DMS114 treated with DMSO at 0.1 percent for 48 hours (cell line): ENCODE measurements around the gene EXOC3L1.

ENCODE experiments used
- DNase-seq: peaks from one replicate; lab custom pipeline; 2025; ENCODE audit not compliant: unreplicated experiment; lab: John Stamatoyannopoulos, UW

EXOC3L1 gene

GRCh38 chr16:67216612-67217490, 26.9 kb upstream of the EXOC3L1 start:
- DNase-seq: no peak

DNA sequence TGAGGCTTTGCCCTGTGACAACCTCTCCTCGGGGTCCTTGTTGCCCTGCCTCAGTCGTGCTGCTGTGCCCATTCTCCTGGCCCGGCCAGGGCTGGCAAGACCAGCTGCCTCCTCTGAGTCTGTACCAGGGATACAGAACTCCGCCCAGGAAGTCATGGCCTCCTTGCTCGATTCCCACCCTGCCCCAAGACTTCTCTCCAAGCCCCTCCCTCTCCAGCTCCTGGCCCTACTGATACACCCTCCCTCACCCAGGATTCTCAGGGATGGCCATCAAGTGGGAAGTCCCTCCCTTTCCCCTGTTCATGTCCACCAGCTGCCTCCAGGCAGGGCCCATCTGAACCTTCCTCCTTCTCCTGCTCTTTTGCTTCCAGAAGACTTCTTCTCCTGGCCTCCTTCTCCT, 25.8 kb upstream of the EXOC3L1 start:
- DNase-seq: no peak

GRCh38 chr16:67213197-67214019, 23.5 kb upstream of the EXOC3L1 start:
- no peak for DNase-seq

DNA sequence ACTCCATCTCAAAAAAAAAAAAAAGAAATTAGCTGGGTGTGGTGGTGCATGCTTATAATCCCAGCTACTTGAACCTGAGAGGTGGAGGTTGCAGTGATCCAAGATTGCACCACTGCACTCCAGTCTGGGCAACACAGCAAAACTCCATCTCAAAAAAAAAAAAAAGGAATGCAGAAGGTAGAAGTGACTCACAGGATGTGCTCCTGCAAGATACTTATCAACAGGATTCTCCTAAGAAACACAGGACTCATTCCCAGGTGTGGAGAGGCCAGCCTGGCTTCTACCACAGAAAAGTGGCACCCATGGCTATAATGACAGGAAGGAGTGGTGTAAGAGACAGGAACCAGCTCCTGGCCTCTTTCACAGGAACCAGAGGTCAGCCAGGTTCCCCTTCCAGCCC, 22.8 kb upstream of the EXOC3L1 start:
- DNase-seq: no peak

DNA sequence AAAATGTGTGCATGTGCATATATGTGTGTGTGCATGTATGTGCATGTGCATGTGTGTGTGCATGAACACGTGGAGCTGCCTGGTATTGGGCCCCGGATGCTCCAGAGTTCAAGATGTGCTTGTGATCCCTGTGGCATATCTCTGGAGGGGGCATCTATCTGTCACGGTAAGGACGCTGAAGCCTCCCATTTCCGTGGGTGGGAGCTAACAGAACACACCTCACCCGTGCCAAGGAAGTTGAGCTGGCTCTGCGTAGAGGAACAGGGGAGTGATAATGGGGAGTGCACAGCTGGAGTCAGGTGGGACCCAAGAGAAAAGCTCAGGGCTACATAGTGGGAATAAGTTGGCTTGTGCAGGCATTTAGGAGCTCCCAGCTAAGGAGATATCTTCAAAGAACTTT, 21.7 kb upstream of the EXOC3L1 start:
- DNase-seq: no peak

DNA sequence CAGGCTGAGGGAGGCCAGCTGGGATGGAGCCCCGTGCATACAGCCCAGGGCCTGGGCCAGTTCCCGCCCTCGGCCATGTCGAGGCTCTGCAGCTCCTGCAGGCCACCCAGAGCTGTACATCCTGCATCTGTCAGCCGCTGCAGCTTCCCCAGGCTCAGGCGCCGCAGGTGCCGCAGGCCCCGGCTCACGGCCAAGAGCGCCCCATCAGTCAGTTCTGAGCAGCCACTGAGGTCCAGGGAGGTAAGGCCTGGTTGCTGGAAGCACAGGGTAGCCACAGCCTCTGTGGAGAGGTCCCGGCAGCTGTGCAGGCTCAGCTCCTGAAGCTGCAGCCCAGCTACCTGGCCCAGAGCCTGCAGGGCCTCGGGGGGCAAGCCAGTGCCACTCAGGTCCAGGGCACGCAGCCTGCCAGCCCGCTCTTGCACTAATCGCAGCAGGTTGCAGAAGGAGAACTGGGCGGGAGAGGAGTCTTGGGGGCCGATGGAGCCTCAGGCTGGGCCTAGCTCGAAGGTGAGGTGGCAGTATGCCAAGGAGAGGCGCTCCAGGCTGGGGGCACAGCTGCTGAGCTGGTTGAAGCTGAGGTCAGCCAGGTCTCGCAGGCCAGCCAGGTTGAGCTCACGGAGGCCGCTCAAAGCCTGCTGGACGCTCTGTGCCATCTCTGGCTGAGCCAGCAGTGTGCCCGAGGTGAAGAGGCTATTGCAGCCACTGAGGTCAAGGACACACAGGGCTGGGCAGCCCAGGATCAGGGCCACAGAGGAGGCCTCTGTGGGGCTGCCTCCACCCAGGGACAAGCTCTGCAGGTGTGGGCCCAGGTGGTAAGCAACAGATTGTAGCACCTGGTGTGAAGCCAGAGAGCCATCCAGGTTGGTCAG, 20.4 kb upstream of the EXOC3L1 start:
- DNase-seq: no peak

DNA sequence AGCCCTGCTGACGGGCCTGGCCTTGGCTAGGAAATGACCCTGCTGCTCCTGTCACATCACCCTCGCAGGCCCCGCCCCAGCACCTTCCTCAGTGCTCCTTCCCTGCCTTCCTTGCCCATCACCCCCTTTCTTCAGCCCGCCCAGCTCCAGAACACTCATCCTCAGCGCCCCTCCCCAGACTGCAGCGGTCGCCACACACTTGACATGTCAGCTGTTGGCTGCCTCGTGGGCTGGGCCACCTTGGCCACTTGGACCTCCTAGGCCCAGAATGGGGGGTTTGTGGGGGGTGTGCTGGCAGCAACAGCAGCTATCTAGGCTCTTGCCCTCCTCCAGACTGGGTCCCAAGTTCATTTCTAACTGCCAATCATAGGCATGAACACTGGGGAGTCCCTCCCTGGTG, 19.6 kb upstream of the EXOC3L1 start:
- no peak for DNase-seq

- no peak for DNase-seq
Observed at GRCh38 chr16:67208154-67208896, 18.4 kb upstream of the EXOC3L1 start.

DNA sequence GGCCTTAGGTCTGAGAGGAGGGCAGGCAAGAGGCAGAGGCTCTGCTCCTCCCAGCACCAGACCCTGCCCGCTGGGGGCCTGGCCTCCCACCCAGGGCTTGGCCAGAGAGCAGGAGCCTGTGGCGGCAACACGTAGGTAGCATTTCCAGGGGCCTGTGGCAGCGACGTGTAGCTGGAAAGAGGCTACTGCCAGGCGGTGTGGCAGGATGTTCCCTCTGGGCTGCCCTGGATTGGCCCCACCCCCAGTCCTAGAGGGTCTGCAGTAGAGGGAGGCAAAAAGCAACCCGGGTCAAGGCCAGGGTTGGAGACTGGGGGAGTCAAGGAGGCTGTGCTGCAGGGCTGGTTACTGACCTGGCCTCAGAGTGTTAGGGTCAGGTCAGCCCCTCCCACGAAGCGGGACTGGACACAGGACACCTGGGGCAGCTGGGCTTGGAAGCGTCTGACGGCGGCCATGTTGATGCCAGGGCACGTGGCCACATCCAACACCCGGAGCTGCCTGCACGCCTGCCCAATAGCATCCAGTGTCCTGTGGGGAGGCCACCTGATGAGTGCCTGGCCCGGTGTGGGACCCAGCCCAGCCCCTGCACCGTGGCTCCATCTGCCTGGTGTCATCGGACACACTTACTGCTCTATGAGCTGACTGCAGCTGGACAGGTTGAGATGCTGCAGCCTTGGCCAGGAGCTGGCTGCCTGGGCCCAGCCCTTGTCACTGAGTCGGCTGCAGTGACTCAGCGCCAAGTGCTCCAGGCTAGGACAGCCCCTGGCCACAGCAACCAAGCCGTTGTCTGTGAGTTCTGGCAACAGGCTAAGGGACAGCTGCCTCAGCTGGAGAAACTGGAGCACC, 17.5 kb upstream of the EXOC3L1 start:
- DNase-seq: no peak

DNA sequence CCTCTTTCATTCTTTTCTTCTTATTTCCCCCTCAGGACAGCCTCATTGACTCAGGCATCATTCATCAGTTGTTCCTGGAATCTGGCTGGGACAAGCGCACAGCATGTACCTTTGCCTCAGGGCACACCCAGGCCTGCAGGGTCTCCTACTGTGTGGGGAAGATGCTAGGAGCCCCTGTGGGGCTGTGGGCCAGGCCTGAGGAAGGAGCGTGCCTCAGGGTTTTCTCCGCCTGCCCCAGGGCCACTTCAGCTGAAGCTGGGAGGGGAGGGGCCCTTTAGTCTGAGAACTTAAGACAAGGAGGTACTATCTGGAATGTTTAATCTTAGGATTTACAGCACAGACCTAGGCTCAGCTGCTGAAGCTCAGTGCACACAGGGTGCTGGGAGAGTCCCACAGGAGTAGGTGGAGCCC, 16.9 kb upstream of the EXOC3L1 start:
- DNase-seq: no peak

DNA sequence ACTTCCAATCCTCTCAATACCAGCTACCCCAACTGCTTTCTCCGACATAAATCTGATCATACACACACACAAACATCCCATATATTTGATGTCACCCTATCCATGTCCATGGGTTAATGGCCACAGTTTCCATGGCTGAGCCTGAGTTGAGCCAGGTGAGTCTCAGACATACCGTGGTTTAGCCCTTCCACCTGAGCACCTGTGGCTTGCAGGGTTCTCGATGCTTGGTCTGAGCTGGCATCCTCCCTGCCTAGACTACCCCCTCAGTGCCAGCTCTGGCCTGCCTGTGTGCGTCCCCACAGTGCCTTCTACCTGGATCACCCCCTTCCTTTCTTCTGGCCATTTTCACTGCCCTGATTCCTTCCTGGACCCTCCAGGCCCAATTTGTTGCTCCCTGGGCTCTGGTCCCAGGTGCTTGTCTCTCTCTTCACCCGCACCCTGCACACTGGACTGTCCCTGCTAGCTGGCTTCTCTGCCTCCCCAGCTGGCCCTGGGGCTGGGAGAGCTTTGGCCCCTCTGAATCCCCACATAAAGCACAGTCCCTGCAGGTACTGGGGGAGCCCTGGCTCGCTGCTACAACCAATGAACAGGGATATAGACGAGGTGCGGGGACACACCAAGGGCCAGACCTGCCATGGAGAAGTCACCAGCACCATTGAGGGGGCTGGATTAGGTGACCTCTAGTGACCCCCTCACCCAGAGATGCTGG, 16.3 kb upstream of the EXOC3L1 start:
- DNase-seq: no peak

- no peak for DNase-seq
Observed at GRCh38 chr16:67204076-67204475, 14.1 kb upstream of the EXOC3L1 start.

- DNase-seq: no peak
Observed at GRCh38 chr16:67202956-67203493, 13.1 kb upstream of the EXOC3L1 start.

GRCh38 chr16:67202426-67202825, 12.5 kb upstream of the EXOC3L1 start:
- DNase-seq: no peak

DNA sequence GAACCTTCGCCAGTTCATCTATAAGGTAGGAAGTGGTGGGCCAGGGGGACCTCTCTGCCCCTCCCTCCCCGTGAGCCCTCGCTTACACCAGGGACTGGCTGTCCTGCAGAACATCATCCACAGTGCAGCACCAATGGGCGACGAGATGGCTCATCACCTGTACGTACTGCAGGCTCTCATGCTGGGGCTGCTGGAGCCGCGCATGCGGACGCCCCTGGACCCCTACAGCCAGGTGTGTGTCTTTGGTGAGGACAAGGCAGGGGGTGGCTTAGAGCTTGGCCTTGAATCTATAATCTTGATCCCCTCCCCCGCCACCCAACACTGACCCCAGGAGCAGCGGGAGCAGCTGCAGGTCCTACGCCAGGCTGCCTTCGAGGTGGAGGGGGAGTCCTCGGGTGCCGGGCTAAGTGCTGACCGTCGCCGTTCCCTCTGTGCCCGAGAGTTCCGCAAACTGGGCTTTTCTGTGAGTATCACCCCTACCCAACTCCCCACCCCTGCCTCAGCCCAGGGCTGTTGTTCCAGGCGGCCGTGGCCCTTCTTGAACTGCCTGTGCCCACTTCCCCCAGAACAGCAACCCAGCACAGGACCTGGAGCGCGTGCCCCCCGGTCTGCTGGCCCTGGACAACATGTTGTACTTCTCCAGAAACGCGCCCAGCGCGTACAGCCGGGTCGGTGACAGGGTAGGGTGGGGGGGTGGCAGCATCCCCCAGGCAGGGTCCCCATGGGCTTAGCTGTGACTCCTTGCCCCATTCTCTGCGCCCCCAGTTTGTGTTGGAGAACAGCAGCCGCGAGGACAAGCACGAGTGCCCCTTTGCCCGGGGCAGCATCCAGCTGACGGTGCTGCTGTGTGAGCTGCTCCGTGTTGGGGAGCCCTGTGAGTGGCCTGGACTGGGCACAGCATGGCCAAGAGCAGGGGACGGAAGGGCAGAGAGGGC, 11.7 kb upstream of the EXOC3L1 start:
- no peak for DNase-seq

GRCh38 chr16:67200491-67200890, 10.6 kb upstream of the EXOC3L1 start:
- DNase-seq: no peak

- DNase-seq: no peak
Observed at GRCh38 chr16:67199808-67200198, 9.9 kb upstream of the EXOC3L1 start.
